ENCODE results near the gene RAMP1. TPM values are rescaled to one million over a fixed set of nuclear protein-coding genes. Genes with fewer than 3 reads are reported as not detected.
A peak's percentile ranks its signal among the peaks of the same experiment; 100 is the strongest.

The RAMP1 gene
- total RNA-seq, 1 donor: 35.0 TPM

GRCh38 chr2:237862528-237862895, 3.1 kb downstream of the RAMP1 start:
- no peak for TF ChIP-seq CTCF (IDR thresholded peaks at IDR 0.05; ENCODE audit: insufficient read depth, low read depth, low read length)
- H3K4me3 ChIP-seq (ENCODE audit: low read depth, low read length): no peak overlapping the region
- no peak for DNase-seq (ENCODE audit: low read depth)

DNA sequence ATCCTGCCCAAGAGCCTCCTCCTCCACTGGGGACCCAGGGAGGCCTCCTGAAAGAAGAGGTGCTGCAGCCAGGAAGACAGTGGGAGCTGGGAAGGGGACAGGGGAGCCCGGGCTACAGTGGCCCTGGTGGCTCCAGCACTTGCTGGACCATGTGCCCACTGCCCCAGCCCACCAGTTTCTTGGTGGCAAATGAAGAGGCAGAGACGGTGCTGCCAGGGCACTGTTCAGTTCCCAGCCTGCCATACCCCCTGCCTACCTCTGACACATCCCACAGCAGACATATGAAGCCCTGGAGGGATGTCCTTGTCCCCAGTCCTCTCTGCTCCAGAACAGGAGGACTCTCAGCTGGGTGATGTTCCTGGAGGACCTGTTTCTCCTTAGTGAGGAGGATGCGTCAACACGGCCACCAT, 3.7 kb downstream of the RAMP1 start:
- H3K4me3 ChIP-seq (ENCODE audit: low read depth, low read length): no peak overlapping the region
- no peak for TF ChIP-seq CTCF (IDR thresholded peaks at IDR 0.05; ENCODE audit: insufficient read depth, low read depth, low read length)
- DNase-seq (ENCODE audit: low read depth): no peak

GRCh38 chr2:237863689-237864443, 4.4 kb downstream of the RAMP1 start:
- no peak for TF ChIP-seq CTCF (IDR thresholded peaks at IDR 0.05; ENCODE audit: insufficient read depth, low read depth, low read length)

GRCh38 chr2:237864444-237864931, 5.1 kb downstream of the RAMP1 start:
- no peak for DNase-seq (ENCODE audit: low read depth)
- no peak overlapping the region for H3K4me3 ChIP-seq (ENCODE audit: low read depth, low read length)
- no peak for TF ChIP-seq CTCF (IDR thresholded peaks at IDR 0.05; ENCODE audit: insufficient read depth, low read depth, low read length)

More at GRCh38 chr2:237863689-237864443, 4.4 kb downstream of the RAMP1 start:
- no peak for DNase-seq (ENCODE audit: low read depth)
- H3K4me3 ChIP-seq (ENCODE audit: low read depth, low read length): no peak overlapping the region

DNA sequence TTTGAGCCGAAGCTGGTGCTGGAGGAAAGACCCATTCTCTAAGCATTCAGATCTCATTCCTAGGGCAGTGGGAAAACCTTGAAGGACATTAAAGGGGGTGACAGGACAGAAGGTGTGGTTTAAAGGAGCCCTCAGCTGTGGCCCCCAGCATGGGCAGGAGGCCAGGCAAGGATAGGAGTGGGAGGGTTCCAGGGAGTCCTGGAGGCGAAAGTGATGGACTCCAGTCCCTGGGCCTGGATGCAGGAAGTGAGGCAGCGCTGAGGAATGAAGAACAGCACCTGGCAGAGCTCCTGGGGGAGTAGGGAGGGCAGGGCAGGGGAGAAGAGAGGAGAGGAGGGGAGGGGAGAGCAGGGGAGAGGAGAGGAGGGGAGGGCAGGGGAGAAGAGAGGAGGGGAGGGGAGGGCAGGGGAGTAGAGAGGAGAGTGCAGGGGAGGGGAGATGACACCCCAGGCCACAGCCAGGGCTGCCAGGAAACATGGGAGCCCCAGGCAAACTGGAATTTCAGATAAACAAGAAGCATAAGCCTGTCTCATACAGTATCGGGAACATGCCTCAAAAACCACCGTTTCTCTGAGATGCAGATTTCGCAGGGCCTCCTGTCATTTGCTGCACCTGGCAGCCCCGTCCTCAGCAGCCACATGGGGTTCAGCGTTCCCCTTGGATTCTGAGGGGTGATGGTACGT, 5.7 kb downstream of the RAMP1 start:
- peak; percentile 67 for DNase-seq (ENCODE audit: low read depth)
- no peak overlapping the region for H3K4me3 ChIP-seq (ENCODE audit: low read depth, low read length)
- TF ChIP-seq CTCF (IDR thresholded peaks at IDR 0.05; ENCODE audit: insufficient read depth, low read depth, low read length): no peak

GRCh38 chr2:237865623-237866041, 6.2 kb downstream of the RAMP1 start:
- DNase-seq (ENCODE audit: low read depth): no peak

More at GRCh38 chr2:237865623-237866041, 6.2 kb downstream of the RAMP1 start:
- H3K4me3 ChIP-seq (ENCODE audit: low read depth, low read length): no peak overlapping the region
- TF ChIP-seq CTCF (IDR thresholded peaks at IDR 0.05; ENCODE audit: insufficient read depth, low read depth, low read length): peak; percentile 14
